Middle frontal gyrus (tissue), 1 donor: ENCODE data around the gene SLC35B4.

ENCODE experiments used
- DNase-seq: peaks from one replicate; pipeline ENCODE4 v3.0.0-alpha.2; 2015; ENCODE audit warnings: low spot score; ENCODE audit errors: extremely low spot score

The SLC35B4 gene

DNA sequence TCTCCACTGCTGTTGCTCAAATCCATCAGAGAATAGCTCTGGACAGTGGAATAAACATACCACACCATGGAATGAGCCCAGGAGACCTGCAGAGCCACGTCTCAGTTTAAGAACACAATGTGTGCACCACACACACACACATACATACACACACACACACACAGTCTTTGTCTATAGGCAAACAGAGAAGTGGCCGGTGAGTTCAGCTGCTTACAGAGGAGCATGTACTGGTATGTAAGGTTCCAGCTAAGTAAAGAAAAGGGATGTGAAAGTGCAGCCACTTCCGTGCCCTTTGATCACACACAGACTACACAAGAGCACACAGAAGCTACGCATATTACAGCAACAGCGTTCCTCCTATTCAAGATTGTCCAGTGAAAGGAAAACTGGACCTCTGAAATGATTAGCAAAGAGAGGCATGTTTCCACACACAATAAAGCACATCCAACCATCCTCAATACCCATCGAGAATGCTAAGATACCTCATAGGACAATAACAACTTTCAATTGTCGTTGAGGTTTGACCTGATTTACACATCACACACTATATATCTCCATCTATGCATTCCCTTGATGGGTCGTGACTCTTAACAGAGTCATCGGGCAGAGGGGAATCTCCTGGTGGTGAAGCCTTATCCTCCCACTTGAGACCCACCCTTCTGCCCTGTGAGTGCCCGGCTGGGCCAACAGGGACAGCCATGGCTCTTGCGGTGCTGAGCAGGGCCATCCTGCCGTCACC lies 23.6 kb downstream of the SLC35B4 start:
- no peak for DNase-seq

DNA sequence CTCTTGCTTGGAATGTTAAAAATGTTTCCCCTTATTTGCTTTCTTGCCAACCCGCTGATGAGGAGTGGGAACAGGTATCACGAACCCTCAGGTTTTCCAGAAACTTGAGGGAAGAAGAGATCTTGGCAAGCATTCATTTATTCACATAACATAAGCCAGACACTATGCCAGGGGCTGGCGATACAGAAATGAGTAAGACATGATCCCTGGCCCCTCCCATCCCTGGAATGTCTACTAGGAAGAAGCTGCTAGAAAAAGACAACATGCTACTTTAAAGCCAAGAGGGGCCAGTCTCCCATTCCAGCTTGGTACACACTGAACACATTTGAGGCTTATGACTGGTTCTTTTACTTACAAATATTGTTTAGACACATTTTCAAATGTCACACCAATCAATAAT lies 26.4 kb downstream of the SLC35B4 start:
- DNase-seq = no peak

DNA sequence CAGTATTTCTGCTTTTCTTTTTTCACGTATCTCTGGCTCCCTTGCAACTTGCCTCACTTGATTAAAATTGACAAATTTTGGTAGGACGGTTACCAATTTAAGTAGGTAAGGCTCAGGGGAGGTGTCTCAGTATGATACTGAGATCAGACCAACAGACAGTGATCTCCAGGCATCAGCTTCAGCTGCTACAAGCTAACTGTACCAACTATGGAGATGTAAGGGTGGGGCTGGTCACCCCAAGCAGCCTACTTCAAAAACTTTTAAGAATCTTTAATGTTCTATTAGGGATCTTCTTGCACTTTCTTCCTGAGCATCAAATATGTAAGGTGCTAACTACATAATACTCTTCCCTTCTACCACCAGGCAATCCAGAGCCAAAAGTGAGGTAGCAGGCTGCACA lies 26.9 kb downstream of the SLC35B4 start:
- no peak for DNase-seq

DNA sequence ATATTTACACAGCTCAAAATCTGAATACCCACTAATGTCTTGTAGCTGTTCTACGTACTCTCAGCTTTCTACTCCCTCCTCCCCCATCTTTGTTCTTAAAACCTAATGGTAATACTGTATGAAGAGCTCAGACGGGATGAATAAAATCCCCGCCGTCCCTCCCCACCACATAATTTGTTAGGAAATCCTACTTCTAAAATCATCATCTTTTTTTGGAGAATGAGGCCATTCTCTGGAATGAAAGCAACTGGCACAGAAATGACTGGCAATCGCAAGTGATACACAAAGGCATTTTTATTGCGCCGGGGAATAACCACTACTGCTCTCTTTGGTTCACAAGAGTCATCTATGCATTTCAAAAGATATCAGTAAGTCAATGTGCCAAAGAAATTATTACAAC lies 27.3 kb downstream of the SLC35B4 start:
- DNase-seq = no peak

DNA sequence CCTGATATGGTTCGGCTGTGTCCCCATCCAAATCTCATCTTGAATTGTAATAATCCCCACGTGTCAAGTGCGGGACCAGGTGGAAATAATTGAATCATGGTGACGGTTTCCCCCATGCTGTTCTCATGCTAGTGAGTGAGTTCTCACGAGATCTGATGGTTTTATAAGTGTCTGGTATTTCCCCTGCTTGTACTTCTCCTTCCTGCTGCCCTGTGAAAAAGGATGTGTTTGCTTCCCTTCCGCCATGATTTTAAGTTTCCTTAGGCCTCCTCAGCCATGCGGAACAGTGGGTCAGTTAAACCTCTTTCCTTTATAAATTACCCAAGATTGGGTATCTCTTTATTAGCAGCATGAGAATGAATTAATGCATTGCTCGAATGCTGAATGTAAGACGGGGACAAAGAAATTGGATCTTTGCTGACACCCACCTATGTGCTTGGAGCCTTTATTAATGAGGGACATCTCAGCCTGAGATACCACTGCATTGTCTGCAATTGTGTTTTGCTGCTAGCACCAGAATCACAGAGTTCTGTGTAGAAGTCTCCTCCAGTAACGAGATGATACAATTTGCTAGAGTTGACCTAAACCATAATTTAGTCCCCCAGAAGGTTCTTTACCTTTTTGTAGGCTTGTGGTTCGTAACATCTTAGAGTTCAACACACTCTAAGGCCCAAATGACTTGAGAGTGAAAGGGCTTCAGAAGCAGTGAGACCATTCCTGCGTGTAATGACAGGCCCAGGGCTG lies 28.6 kb downstream of the SLC35B4 start:
- no peak for DNase-seq

DNA sequence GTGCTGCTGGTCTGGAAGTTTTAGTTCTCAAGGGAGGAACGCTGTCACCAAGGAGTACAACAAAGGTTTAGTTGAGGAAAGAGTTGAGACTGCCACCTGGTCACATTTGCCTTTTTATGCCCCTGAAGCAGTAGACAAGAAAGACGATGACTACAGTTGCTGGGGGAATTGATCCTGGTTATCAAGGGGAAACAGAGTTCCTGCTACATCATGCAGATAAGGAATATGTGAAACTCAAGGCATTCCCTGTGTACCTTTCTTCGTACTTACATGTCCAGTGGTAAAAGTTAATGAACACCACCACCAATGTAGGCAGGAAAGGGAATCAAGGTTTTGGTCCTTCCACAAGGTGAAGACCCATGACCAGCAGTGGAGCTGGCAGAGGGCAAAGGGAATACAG lies 31.8 kb downstream of the SLC35B4 start:
- DNase-seq = no peak

DNA sequence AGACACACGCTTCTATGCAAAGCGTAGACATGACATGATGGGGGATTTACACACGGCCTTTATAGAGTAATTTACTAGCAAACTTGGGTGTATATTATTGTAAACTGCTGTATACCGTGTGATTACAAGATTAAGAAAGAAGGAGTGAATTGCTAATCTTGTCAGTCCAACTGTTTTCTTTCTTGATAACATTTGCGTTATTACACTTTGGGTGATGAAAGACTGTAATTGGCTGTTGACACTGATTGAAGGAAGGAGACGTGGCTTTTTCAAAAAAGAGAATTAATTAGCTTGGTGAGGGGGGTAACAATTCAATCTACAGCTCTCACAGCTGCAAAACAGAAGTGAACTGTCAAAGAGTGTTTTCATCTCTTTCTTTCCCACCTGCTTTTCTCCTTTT lies 32.7 kb downstream of the SLC35B4 start:
- no peak for DNase-seq

DNA sequence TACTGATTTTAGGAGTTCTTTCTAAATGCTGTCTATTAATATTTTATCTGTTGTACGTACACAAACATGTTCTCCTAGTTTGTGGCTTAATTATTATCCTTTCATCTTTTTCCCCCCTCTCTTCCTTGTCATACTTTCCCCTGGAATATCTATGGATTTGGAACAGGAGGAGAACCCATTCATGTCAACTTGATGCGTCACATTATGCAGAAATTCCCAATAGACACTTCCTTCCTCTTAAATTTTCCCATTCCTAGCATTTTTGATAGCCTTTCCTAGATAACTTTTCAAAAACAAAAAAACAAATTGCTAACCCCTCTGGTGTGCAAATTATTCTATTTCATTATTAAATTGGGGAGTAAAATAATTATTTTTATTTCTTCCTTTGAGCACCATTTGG lies 36.2 kb downstream of the SLC35B4 start:
- no peak for DNase-seq

DNA sequence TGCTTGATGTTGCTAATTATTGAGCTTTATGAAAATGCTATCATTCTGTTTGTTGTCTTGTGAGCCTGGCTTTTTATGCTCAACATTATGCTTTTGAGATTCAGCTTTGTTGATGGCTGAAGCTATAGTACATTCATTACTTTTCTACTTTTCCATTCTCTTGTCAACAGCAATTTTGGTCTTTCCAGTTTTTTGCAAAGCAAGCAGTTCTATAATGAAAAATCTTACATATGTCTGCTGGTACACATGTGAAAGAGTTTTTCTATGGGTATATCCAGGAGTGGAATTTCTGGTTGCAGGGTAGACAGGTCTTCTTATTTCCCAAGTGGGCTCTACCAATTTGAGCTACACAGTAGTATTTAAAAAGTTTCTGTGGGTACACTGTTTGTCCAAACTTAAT lies 36.8 kb downstream of the SLC35B4 start:
- no peak for DNase-seq

DNA sequence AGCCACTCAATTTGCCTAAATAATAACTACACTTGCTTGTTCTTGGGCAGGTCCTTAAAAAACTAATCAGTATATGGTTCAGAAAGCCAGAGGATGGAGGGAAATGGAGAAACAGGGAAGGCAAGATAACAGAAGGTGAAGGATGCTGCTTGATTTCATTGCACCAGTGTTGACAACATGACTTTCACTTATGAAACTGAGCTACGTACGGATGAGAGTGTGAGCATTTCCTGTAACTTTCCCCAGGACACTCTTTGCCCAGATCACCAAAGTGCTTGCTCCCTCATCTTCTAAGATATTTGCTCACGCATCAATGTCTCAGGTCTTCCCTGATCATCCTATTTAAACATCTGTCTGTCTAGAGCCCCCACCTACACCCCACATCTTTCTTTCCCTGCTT lies 37.4 kb downstream of the SLC35B4 start:
- no peak for DNase-seq

DNA sequence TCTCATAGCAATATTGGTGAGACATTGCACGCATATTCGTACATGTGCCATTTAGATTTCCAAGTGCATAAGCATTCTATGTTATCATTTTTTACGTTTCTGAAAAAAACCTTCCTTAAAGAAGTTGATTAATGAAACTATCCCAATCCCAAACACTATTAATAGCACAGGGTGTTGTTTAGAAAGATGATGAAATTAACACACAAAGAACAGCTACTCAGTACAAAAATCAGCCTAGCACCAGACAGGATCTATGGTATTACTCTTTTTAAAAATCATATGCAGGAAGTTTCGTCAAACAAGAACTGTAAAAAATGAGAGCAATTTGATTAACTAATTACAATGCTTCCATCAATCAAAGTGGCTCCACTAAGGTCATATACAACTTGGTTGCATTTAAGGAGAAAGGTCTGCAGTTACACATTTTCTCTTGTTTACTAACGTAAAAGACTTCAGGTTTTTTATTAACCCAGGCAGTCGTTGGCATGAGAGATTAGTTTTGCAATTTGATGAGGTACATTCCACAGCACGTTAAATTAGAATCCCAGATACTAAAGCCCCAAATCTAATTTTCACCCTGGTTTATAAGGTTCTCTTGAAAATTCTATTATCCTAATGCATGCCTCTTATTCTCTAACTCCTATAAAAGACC lies 38.1 kb downstream of the SLC35B4 start:
- no peak for DNase-seq

DNA sequence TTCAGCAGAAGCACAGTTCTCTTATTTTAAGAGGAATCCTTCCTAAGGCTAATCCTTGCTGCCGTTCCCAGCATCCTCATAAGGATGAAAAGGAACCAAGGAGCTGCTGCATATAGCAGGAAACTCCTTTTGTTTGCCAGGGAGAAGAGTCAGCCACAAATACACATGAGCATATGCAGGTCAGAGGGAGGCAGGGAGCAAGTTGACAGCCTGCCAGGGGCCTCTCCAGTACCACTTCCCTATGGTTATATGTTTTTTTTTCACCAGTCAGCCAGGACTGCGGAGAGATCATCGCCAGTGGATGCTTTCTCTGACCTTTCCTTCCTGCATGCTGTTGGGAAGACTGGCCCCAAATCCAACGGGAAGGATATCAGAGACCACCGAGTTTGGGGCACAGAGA lies 39.8 kb downstream of the SLC35B4 start:
- no peak for DNase-seq

DNA sequence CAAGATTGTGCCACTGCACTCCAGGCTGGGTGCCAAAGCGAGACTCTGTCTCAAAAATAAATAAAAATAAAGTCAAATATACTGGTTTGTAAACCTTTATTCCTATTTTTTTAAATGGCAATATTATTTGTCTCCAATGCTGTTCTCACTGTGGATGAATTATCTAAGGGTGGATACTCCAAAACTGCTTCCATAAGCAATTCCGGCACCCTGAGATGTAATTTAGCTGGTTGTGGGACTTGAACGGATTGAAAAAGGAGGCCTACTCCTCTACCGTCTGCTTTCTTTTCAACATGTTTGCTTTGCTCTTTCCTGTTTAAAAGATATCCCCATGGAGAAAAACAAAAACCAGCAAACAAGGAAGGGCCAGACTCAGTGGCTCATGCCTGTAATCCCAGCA lies 54.4 kb downstream of the SLC35B4 start:
- no peak for DNase-seq

DNA sequence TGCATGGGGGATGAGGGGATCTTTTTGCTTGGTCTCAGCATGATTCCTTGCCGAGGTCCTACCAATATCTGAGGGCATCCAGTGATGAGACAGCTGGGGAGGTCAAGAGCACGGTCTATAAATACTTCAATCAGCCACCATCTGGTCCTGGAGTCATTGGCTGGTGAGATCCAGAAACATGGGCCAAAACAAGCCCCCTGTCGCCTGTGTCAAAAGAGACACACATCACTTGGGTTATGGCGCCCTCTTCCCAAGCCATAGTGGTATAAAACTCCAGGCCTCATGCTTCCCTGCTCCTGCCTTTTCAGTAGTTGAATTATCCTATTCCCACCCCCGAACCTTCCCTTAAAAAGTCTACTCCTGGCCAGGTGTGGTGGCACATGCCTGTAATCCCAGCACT lies 60.9 kb downstream of the SLC35B4 start:
- DNase-seq = no peak

DNA sequence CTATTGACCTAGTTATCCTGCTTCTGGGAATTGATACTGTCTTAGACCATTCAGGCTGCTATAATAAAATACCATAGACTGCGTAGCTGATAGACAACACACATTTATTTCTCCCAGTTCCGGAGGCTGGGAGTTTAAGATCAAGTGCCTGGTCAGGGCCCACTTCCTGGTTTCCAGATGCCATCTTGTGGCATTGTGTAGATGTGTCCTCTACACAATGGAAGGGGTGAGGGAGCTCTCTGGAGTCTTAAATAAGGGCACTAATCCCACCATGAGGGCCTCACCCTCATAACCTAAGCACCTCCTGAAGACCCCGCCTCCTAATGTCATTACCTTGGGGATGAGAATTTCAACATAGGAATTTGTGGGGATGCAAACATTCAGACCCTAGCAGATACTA lies 62.4 kb downstream of the SLC35B4 start:
- DNase-seq = no peak

DNA sequence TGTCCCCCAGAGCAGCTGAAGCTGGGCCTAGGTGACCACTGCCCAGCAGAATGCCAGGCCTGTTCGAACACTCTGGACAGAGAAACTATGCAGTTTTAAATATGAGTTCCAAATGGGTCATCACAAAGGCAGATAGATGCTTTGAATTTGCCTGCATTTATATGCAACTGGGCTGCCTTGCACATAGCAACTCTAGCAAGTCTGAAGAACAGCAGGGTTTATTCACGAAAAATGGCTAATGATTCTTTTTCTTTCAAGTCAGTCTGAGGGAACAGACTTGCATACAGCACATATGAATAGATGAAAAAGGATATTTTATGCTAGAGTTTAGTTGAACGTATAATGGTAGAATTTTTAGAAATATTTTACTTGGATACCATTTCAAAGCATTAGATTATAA lies 68.5 kb downstream of the SLC35B4 start:
- no peak for DNase-seq

DNA sequence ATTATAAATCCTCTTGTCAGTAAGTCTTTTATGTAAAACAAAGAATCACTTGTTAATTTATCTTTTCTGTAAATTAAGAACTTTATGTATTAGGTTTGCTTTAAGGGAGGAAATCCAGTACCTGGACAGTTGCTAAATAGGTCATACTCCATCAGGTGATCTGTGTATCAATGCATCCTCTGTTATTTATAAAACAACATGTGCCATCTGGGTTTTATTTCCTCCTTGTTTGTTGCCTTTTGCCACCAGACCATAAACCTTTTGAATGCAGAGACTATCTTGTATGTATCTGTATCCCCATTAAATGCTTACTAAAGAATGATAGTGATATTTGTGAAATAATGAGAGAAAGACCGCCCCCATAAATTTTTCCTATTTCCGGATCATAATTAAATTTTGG lies 70.0 kb downstream of the SLC35B4 start:
- DNase-seq = no peak

DNA sequence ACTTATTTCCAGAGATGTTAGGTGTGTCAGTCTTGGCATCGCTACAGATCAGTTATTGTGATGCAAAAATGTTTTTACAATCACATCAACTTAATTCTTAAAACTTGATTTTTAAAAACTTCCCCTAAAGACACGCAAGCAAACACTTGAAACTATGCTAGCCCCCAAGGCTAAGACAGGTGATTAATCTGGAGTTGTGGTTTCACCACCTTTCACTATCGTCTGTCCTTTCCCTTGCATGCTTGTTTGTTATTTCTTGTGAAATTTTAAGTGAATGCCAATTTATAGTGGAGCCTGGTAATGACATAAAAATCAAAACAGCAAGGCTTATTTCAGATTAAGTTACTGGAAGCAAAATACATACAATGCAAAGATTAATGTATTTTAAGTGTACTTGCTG lies 70.4 kb downstream of the SLC35B4 start:
- DNase-seq = no peak

DNA sequence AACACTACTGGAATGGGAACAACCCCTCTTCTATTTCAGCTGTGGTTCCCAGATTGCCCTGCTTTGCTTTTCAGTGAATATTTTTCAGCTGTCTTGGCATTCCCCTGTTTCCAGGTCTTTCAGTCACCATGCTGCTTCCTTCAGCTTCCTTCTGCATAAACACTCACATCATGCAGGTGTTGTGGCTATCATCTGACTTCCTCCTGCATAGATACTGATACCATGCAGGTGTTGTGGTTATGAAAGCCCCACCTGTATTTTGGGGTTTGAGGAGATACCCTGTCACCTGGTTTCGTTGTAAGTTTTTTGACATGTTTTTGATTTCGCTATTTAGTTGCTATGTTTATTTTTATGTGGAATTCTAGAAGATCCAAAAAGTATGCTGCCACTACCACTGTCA lies 71.5 kb downstream of the SLC35B4 start:
- no peak for DNase-seq
